AG04450 (cell line): ENCODE results near the gene CD44. TPM values are rescaled to one million over a fixed set of nuclear protein-coding genes. Genes with fewer than 3 reads are reported as not detected.

Experiments used
- CTCF ChIA-PET: fragments of 300-600, 350-600 bp; formaldehyde crosslinking; extraction: SDS; loops from one replicate; lab custom pipeline; 2022; ENCODE audit warnings: antibody characterized with exemption, inconsistent platforms; lab: Charles Lee
- POLR2A ChIA-PET: fragments of 350-600 bp; formaldehyde crosslinking; extraction: SDS; loops from one replicate; lab custom pipeline; 2021; ENCODE audit warnings: antibody characterized with exemption, inconsistent platforms; lab: Yijun Ruan, JAX
- DNase-seq: peaks from one replicate; pipeline ENCODE4 v3.0.0-alpha.2; 2011; ENCODE audit warnings: low read depth, low spot score
- H3K27ac ChIP-seq: one replicate; pipeline ENCODE4 v1.5.1; 2012; ENCODE audit warnings: low read depth, low read length, control low read depth
- H3K27me3 ChIP-seq: one replicate; pipeline ENCODE4 v1.6.0; 2012; ENCODE audit warnings: low read length; ENCODE audit not compliant: control insufficient read depth, insufficient read depth
- H3K4me3 ChIP-seq: 2 replicates; pipeline ENCODE4 v1.5.1; 2011; ENCODE audit warnings: mild to moderate bottlenecking, low read depth, low read length, control low read depth
- H3K9me3 ChIP-seq: 2 replicates; pipeline ENCODE4 v1.5.1; 2012; ENCODE audit warnings: low read length; ENCODE audit not compliant: control insufficient read depth, insufficient read depth
- polyA plus RNA-seq: library from polyadenylated mRNA; depleted of rRNA; stranded (reverse); fragments of >200 nt; gene quantifications from 2 replicates; pipeline ENCODE4 v1.2.3, GENCODE V29; 2011
- TF ChIP-seq, protein P1 (sequence below): IDR thresholded peaks from 2 replicates; pipeline ENCODE4 v1.5.1; 2011; ENCODE audit warnings: low read depth, low read length, control low read depth, inconsistent platforms

Gene CD44
- polyA plus RNA-seq, 1 experiment, result 1,817 TPM

DNA sequence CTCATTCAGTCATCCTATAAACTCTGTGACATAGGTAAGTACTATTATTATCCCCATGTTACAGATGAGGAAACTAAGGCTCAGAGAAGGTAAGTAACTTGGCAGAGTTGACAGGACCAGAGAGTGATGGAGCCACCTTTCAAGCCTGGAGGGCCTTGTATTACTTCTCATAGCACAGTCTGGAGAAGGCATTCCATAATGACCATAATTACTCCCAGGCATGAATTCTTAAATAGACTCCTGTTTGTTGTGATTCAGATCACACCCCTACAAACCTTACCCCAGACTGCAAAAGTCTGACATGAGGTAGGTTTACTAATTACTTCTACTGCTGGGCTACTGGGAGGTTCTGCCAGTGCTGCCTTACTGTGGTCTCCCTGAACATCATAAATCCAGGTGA is 77.0 kb downstream of the CD44 start:
- H3K9me3 ChIP-seq, result no peaks in the 10 kb centered on the region
- no peaks in the 10 kb centered on the region for H3K27me3 ChIP-seq
- no peak overlapping the region for H3K27ac ChIP-seq
- TF ChIP-seq, protein P1, sequence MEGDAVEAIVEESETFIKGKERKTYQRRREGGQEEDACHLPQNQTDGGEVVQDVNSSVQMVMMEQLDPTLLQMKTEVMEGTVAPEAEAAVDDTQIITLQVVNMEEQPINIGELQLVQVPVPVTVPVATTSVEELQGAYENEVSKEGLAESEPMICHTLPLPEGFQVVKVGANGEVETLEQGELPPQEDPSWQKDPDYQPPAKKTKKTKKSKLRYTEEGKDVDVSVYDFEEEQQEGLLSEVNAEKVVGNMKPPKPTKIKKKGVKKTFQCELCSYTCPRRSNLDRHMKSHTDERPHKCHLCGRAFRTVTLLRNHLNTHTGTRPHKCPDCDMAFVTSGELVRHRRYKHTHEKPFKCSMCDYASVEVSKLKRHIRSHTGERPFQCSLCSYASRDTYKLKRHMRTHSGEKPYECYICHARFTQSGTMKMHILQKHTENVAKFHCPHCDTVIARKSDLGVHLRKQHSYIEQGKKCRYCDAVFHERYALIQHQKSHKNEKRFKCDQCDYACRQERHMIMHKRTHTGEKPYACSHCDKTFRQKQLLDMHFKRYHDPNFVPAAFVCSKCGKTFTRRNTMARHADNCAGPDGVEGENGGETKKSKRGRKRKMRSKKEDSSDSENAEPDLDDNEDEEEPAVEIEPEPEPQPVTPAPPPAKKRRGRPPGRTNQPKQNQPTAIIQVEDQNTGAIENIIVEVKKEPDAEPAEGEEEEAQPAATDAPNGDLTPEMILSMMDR, result no peak
- POLR2A ChIA-PET, result no interaction called here
- H3K4me3 ChIP-seq, result no peak overlapping the region
- CTCF ChIA-PET, result no interaction called here
- no peak for DNase-seq

DNA sequence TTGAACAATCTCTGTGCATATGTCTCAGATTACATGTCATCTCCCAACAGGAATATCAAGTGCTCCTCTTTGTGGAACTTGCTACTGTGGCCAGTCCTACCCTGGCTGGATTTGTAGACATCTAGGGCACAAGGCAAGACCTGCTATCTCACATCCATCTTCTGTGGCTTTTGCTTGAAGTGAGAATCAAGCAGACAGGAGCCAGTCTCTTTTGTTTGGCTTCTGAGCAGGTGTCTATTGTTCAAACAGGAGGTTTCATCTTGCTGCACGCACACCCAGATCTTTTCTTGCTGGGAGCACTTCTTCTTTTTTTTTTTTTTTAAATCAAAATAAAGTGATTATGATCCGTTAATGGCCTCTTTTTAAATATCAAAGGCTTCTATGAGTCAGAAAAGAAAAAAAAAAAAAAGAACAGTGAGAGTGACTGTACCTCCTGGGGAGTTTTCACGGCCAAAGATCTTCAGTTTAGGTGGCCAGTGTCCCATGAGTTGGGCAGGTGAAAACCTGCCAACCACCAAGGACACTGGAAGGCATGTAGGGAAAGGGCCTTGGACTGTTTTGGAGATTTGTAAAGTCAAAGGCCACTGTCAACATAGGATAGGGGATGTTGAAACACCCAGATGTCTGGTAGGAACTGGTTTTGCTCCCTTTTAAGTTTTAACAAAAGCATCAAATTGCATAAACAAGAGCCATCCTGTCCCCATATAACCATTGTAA is 78.1 kb downstream of the CD44 start:
- no peak overlapping the region for H3K27ac ChIP-seq
- H3K9me3 ChIP-seq, result no peaks in the 10 kb centered on the region
- ChIA-PET POLR2A (interaction anchor here (0.6 kb wide), 1 partner anchor 13 kb away, joined by 4 read pairs; no protein-coding TSS in a partner anchor), CTCF (no interaction called here)
- no peak overlapping the region for H3K4me3 ChIP-seq
- no peak for DNase-seq
- TF ChIP-seq, protein P1, result no peak
- H3K27me3 ChIP-seq, result no peaks in the 10 kb centered on the region

DNA sequence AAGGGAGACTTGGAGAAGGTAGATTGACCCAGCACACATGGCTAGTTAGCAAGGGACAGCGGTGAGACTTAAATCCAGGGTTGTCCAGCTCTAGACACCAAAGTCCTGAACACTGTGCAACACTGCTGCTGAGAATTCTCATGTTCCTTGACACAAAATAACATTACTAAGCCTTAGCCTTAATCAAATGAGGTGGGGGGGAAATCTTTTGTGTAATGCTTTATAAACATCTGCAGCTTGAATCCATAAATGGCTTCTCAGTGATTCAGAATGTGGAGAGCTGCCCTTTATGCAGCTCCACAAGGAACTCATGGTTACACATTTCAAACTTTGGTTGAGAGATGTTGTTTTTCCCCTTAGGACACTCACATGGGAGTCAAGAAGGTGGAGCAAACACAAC is 80.0 kb downstream of the CD44 start:
- ChIA-PET POLR2A (interaction anchor here (0.9 to 1.4 kb wide), 3 partner anchors 28 to 242 kb away, joined by 3 read pairs; no protein-coding TSS in a partner anchor), CTCF (interaction anchor here (0.9 kb wide), 1 partner anchor 293 kb away, joined by 4 read pairs; no protein-coding TSS in a partner anchor)
- TF ChIP-seq, protein P1, result no peak
- Histone ChIP-seq H3K4me3 (no peak overlapping the region), H3K27ac (peak overlapping the region; percentile 69), H3K9me3 (no peaks in the 10 kb centered on the region), H3K27me3 (no peaks in the 10 kb centered on the region)
- DNase-seq, result peak; percentile 57

DNA sequence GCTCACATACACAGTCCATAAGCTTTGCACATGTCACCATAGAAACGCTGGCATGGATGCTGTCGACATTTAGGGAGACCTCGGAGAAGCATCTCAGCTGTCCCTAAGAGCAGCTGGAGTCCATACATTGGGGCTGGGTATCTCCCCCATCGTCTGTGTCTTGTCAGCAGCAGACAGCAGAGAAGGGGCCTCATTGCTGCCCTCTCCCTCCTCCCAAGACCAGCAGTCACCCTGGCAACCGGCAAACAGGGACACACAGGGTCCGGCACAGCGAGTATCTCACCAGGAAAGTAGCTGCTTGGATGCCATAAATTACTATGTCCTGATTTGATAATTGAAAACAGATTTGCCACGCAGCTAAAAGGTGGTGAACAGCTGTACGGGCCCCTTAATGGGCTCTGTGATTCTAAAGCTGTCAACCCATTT is 84.4 kb downstream of the CD44 start:
- ChIA-PET CTCF (interaction anchor here (1.0 kb wide), 1 partner anchor 637 kb away, joined by 5 read pairs; no protein-coding TSS in a partner anchor), POLR2A (interaction anchor here (1.0 to 1.4 kb wide), 3 partner anchors 9 to 168 kb away, joined by 3 to 5 read pairs (median 4); no protein-coding TSS in a partner anchor)
- Histone ChIP-seq H3K27me3 (no peaks in the 10 kb centered on the region), H3K4me3 (no peak overlapping the region), H3K9me3 (no peaks in the 10 kb centered on the region), H3K27ac (peak overlapping the region; percentile 43)
- TF ChIP-seq, protein P1, result no peak
- DNase-seq, result peak; percentile 45

DNA sequence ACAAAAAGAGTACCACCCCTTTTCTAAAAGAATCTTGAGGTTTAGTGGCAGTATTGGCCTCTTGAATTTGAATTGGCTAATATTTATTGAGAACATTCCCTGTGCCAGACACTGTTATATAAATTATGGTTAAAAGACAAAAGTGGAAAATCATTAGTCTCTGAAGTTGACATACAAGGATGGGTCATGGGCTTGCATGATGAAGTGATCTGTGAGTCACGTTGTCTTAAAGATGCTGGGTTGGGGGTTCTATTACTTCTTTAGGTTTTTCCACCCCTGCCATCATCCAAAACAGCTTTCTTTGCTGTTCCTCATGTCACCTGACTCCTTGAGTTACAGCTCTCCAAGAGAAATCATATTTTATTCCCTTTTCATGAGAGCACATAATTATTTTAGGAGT is 85.0 kb downstream of the CD44 start:
- H3K27ac ChIP-seq, result no peak overlapping the region
- no peak for DNase-seq
- no peaks in the 10 kb centered on the region for H3K27me3 ChIP-seq
- TF ChIP-seq, protein P1, result no peak
- CTCF ChIA-PET, result no interaction called here
- POLR2A ChIA-PET, result interaction anchor here (1.2 to 1.4 kb wide), 2 partner anchors 10 to 33 kb away, joined by 4 to 5 read pairs; no protein-coding TSS in a partner anchor
- H3K9me3 ChIP-seq, result no peaks in the 10 kb centered on the region
- H3K4me3 ChIP-seq, result no peak overlapping the region
